ENCODE measurements around the gene MAPKAP1.

MAPKAP1 gene

GRCh38 chr9:125398243-125398642, 308.8 kb downstream of the MAPKAP1 start:
- Histone ChIP-seq H3K23ac (ENCODE audit: low read length) (no peak overlapping the region), H3K27ac (ENCODE audit: low read depth, low read length) (no peak overlapping the region), H3K9ac (ENCODE audit: low read length) (no peak overlapping the region), H2BK5ac (ENCODE audit: low read depth, low read length, poor library complexity) (no peak overlapping the region), H3K79me2 (ENCODE audit: control insufficient read depth, insufficient read depth, low read length, poor library complexity) (no peaks in the 10 kb centered on the region), H2AFZ (ENCODE audit: insufficient read depth, low read length, poor library complexity) (no peak overlapping the region), H4K91ac (ENCODE audit: low read depth, low read length) (no peak overlapping the region), H2AK5ac (ENCODE audit: low read length) (no peak overlapping the region), H3K79me1 (ENCODE audit: low read length) (no peaks in the 10 kb centered on the region), H3K27me3 (ENCODE audit: insufficient read depth, low read length) (no peaks in the 10 kb centered on the region), H3K4me2 (ENCODE audit: low read length) (no peak overlapping the region), H2BK120ac (ENCODE audit: insufficient read depth, low read length, poor library complexity) (no peak overlapping the region), H2BK12ac (ENCODE audit: low read length) (no peak overlapping the region), H3K4me3 (ENCODE audit: low read depth, low read length) (no peak overlapping the region), H3K14ac (ENCODE audit: low read length) (no peak overlapping the region), H3K4me1 (ENCODE audit: control insufficient read depth in 1 of 2, insufficient read depth in 2 of 2, low read length in 2 of 2) (no peaks in the 10 kb centered on the region), H3K4ac (ENCODE audit: low read depth, low read length) (no peak overlapping the region), H4K8ac (ENCODE audit: low read depth, low read length) (no peak overlapping the region), H3K18ac (ENCODE audit: low read length) (no peak overlapping the region), H4K12ac (ENCODE audit: low read depth, low read length) (no peak overlapping the region), H3K36me3 (ENCODE audit: control insufficient read depth in 1 of 2, insufficient read depth in 2 of 2, low read length in 2 of 2) (no peaks in the 10 kb centered on the region), H3K9me3 (ENCODE audit: insufficient read depth, low read depth, low read length) (no peaks in the 10 kb centered on the region)
- no CpG with 5 or more reads among the region's 1 CpG for WGBS (ENCODE audit: extremely low coverage, insufficient coverage, insufficient read length)
- DNase-seq = no peak

- H3K4me3 ChIP-seq (ENCODE audit: low read depth, low read length) = no peak overlapping the region
- no peak overlapping the region for H4K8ac ChIP-seq (ENCODE audit: low read depth, low read length)
- no peak overlapping the region for H2AFZ ChIP-seq (ENCODE audit: insufficient read depth, low read length, poor library complexity)
- no peak overlapping the region for H2BK120ac ChIP-seq (ENCODE audit: insufficient read depth, low read length, poor library complexity)
- no peak overlapping the region for H2AK5ac ChIP-seq (ENCODE audit: low read length)
- no peak overlapping the region for H3K27ac ChIP-seq (ENCODE audit: low read depth, low read length)
- no peak overlapping the region for H4K91ac ChIP-seq (ENCODE audit: low read depth, low read length)
- H3K36me3 ChIP-seq (ENCODE audit: control insufficient read depth in 1 of 2, insufficient read depth in 2 of 2, low read length in 2 of 2) = no peaks in the 10 kb centered on the region
- H4K12ac ChIP-seq (ENCODE audit: low read depth, low read length) = no peak overlapping the region
- H3K23ac ChIP-seq (ENCODE audit: low read length) = no peak overlapping the region
- H2BK12ac ChIP-seq (ENCODE audit: low read length) = no peak overlapping the region
- H3K9me3 ChIP-seq (ENCODE audit: insufficient read depth, low read depth, low read length) = no peaks in the 10 kb centered on the region
- H3K9ac ChIP-seq (ENCODE audit: low read length) = no peak overlapping the region
- no peak overlapping the region for H2BK5ac ChIP-seq (ENCODE audit: low read depth, low read length, poor library complexity)
- WGBS (ENCODE audit: extremely low coverage, insufficient coverage, insufficient read length) = no CpG with 5 or more reads among the region's 11 CpGs
- no peak for DNase-seq
- no peak overlapping the region for H3K4ac ChIP-seq (ENCODE audit: low read depth, low read length)
- no peaks in the 10 kb centered on the region for H3K79me2 ChIP-seq (ENCODE audit: control insufficient read depth, insufficient read depth, low read length, poor library complexity)
- H3K14ac ChIP-seq (ENCODE audit: low read length) = no peak overlapping the region
- no peaks in the 10 kb centered on the region for H3K79me1 ChIP-seq (ENCODE audit: low read length)
- H3K4me2 ChIP-seq (ENCODE audit: low read length) = no peak overlapping the region
- no peaks in the 10 kb centered on the region for H3K27me3 ChIP-seq (ENCODE audit: insufficient read depth, low read length)
- H3K4me1 ChIP-seq (ENCODE audit: control insufficient read depth in 1 of 2, insufficient read depth in 2 of 2, low read length in 2 of 2) = no peaks in the 10 kb centered on the region
- no peak overlapping the region for H3K18ac ChIP-seq (ENCODE audit: low read length)
Observed at GRCh38 chr9:125397736-125398135, 309.3 kb downstream of the MAPKAP1 start.

- Histone ChIP-seq H2BK120ac (ENCODE audit: insufficient read depth, low read length, poor library complexity) (no peak overlapping the region), H3K4ac (ENCODE audit: low read depth, low read length) (no peak overlapping the region), H2BK12ac (ENCODE audit: low read length) (no peak overlapping the region), H2BK5ac (ENCODE audit: low read depth, low read length, poor library complexity) (no peak overlapping the region), H3K4me1 (ENCODE audit: control insufficient read depth in 1 of 2, insufficient read depth in 2 of 2, low read length in 2 of 2) (no peaks in the 10 kb centered on the region), H3K4me3 (ENCODE audit: low read depth, low read length) (no peak overlapping the region), H3K18ac (ENCODE audit: low read length) (no peak overlapping the region), H4K8ac (ENCODE audit: low read depth, low read length) (no peak overlapping the region), H3K27ac (ENCODE audit: low read depth, low read length) (no peak overlapping the region), H3K36me3 (ENCODE audit: control insufficient read depth in 1 of 2, insufficient read depth in 2 of 2, low read length in 2 of 2) (no peaks in the 10 kb centered on the region), H4K91ac (ENCODE audit: low read depth, low read length) (no peak overlapping the region), H3K14ac (ENCODE audit: low read length) (no peak overlapping the region), H2AFZ (ENCODE audit: insufficient read depth, low read length, poor library complexity) (no peak overlapping the region), H3K79me2 (ENCODE audit: control insufficient read depth, insufficient read depth, low read length, poor library complexity) (no peaks in the 10 kb centered on the region), H3K23ac (ENCODE audit: low read length) (no peak overlapping the region), H3K27me3 (ENCODE audit: insufficient read depth, low read length) (no peaks in the 10 kb centered on the region), H3K9me3 (ENCODE audit: insufficient read depth, low read depth, low read length) (no peaks in the 10 kb centered on the region), H3K4me2 (ENCODE audit: low read length) (no peak overlapping the region), H4K12ac (ENCODE audit: low read depth, low read length) (no peak overlapping the region), H3K9ac (ENCODE audit: low read length) (no peak overlapping the region), H3K79me1 (ENCODE audit: low read length) (no peaks in the 10 kb centered on the region), H2AK5ac (ENCODE audit: low read length) (no peak overlapping the region)
- no peak for DNase-seq
- WGBS (ENCODE audit: extremely low coverage, insufficient coverage, insufficient read length) = no CpG with 5 or more reads among the region's 6 CpGs
Observed at GRCh38 chr9:125396799-125397198, 310.2 kb downstream of the MAPKAP1 start.

GRCh38 chr9:125393426-125393825, 313.6 kb downstream of the MAPKAP1 start:
- Histone ChIP-seq H3K79me1 (ENCODE audit: low read length) (no peaks in the 10 kb centered on the region), H3K79me2 (ENCODE audit: control insufficient read depth, insufficient read depth, low read length, poor library complexity) (no peaks in the 10 kb centered on the region), H2AK5ac (ENCODE audit: low read length) (no peak overlapping the region), H2BK5ac (ENCODE audit: low read depth, low read length, poor library complexity) (no peak overlapping the region), H3K18ac (ENCODE audit: low read length) (no peak overlapping the region), H2AFZ (ENCODE audit: insufficient read depth, low read length, poor library complexity) (no peak overlapping the region), H3K27me3 (ENCODE audit: insufficient read depth, low read length) (no peaks in the 10 kb centered on the region), H3K4me3 (ENCODE audit: low read depth, low read length) (no peak overlapping the region), H3K14ac (ENCODE audit: low read length) (no peak overlapping the region), H3K4me1 (ENCODE audit: control insufficient read depth in 1 of 2, insufficient read depth in 2 of 2, low read length in 2 of 2) (no peaks in the 10 kb centered on the region), H3K27ac (ENCODE audit: low read depth, low read length) (no peak overlapping the region), H4K8ac (ENCODE audit: low read depth, low read length) (no peak overlapping the region), H2BK120ac (ENCODE audit: insufficient read depth, low read length, poor library complexity) (no peak overlapping the region), H3K36me3 (ENCODE audit: control insufficient read depth in 1 of 2, insufficient read depth in 2 of 2, low read length in 2 of 2) (no peaks in the 10 kb centered on the region), H3K9ac (ENCODE audit: low read length) (no peak overlapping the region), H3K9me3 (ENCODE audit: insufficient read depth, low read depth, low read length) (no peaks in the 10 kb centered on the region), H3K4ac (ENCODE audit: low read depth, low read length) (no peak overlapping the region), H3K4me2 (ENCODE audit: low read length) (no peak overlapping the region), H3K23ac (ENCODE audit: low read length) (no peak overlapping the region), H4K91ac (ENCODE audit: low read depth, low read length) (no peak overlapping the region), H2BK12ac (ENCODE audit: low read length) (no peak overlapping the region), H4K12ac (ENCODE audit: low read depth, low read length) (no peak overlapping the region)
- DNase-seq = no peak
- no CpG with 5 or more reads among the region's 3 CpGs for WGBS (ENCODE audit: extremely low coverage, insufficient coverage, insufficient read length)

Data from trophoblast cell (in vitro differentiated cells and primary cell).